T-helper 1 cell treated with Interleukin-12 subunit alpha and Interleukin-12 subunit beta and Interleukin-4 antibody, amounts not matched to agents 30 μg/mL and 1 μg/mL, for 36 hours (primary cell): ENCODE data around the gene SNX19.
"Not testable (repeated sequence)": the region's sequence is repeated elsewhere in the genome, so short reads cannot be mapped to it uniquely, and the experiment has no call there.

Experiments used
- H3K27ac Mint-ChIP-seq: one replicate; pipeline ENCODE4 v1.8.0; 2021; ENCODE audit warnings: mild to moderate bottlenecking, mixed read lengths
- H3K27me3 Mint-ChIP-seq: one replicate; pipeline ENCODE4 v1.8.0; 2021; ENCODE audit warnings: low read depth, mixed read lengths
- H3K36me3 Mint-ChIP-seq: one replicate; pipeline ENCODE4 v1.8.0; 2021; ENCODE audit warnings: low read depth, mixed read lengths
- H3K4me1 Mint-ChIP-seq: one replicate; pipeline ENCODE4 v1.8.0; 2021; ENCODE audit warnings: low read depth, mixed read lengths
- H3K4me3 Mint-ChIP-seq: one replicate; pipeline ENCODE4 v1.8.0; 2021; ENCODE audit warnings: mild to moderate bottlenecking, moderate library complexity, mixed read lengths
- H3K9me3 Mint-ChIP-seq: one replicate; pipeline ENCODE4 v1.8.0; 2021; ENCODE audit warnings: mixed read lengths

The SNX19 gene

GRCh38 chr11:130916238-130916855 lies at the start of gene SNX19:
Gene SNX19 (minus strand): TSS chr11:130916479. CDS start chr11:130915939, 540 bp downstream.
- Mint-ChIP-seq H3K36me3 (peaks cover 22% of the 10 kb centered on the region), H3K4me3 (peak within 1 kb of the TSS; percentile 83), H3K9me3 (no peaks in the 10 kb centered on the region), H3K4me1 (peaks cover 25% of the 10 kb centered on the region), H3K27me3 (peaks cover 6% of the 10 kb centered on the region), H3K27ac (peak within 1 kb of the TSS; percentile 85)

GRCh38 chr11:130964058-130964792 lies 47.9 kb upstream of the SNX19 start:
- no peaks in the 10 kb centered on the region for H3K36me3 Mint-ChIP-seq
- no peaks in the 10 kb centered on the region for H3K9me3 Mint-ChIP-seq
- peaks cover 9% of the 10 kb centered on the region for H3K27me3 Mint-ChIP-seq
- H3K4me3 Mint-ChIP-seq = no peak overlapping the region
- no peak overlapping the region for H3K27ac Mint-ChIP-seq
- no peaks in the 10 kb centered on the region for H3K4me1 Mint-ChIP-seq

GRCh38 chr11:130947889-130948288 lies 31.6 kb upstream of the SNX19 start:
- Mint-ChIP-seq H3K4me3 (no peak overlapping the region), H3K9me3 (peaks cover 4% of the 10 kb centered on the region), H3K27me3 (peaks cover 6% of the 10 kb centered on the region), H3K27ac (no peak overlapping the region), H3K4me1 (peaks cover 9% of the 10 kb centered on the region), H3K36me3 (no peaks in the 10 kb centered on the region)

- H3K9me3 Mint-ChIP-seq = peaks cover 4% of the 10 kb centered on the region
- no peak overlapping the region for H3K4me3 Mint-ChIP-seq
- H3K27ac Mint-ChIP-seq = no peak overlapping the region
- no peaks in the 10 kb centered on the region for H3K36me3 Mint-ChIP-seq
- H3K27me3 Mint-ChIP-seq = peaks cover 6% of the 10 kb centered on the region
- H3K4me1 Mint-ChIP-seq = peaks cover 9% of the 10 kb centered on the region
Observed at GRCh38 chr11:130947481-130947880, 31.2 kb upstream of the SNX19 start.

- no peak overlapping the region for H3K27ac Mint-ChIP-seq
- H3K36me3 Mint-ChIP-seq = no peaks in the 10 kb centered on the region
- H3K4me1 Mint-ChIP-seq = peaks cover 9% of the 10 kb centered on the region
- no peak overlapping the region for H3K4me3 Mint-ChIP-seq
- peaks cover 6% of the 10 kb centered on the region for H3K27me3 Mint-ChIP-seq
- peaks cover 4% of the 10 kb centered on the region for H3K9me3 Mint-ChIP-seq
Observed at GRCh38 chr11:130947058-130947457, 30.8 kb upstream of the SNX19 start.

- Mint-ChIP-seq H3K9me3 (peaks cover 4% of the 10 kb centered on the region), H3K27ac (no peak overlapping the region), H3K4me1 (peaks cover 9% of the 10 kb centered on the region), H3K4me3 (no peak overlapping the region), H3K27me3 (peaks cover 6% of the 10 kb centered on the region), H3K36me3 (no peaks in the 10 kb centered on the region)
Observed at GRCh38 chr11:130945896-130946295, 29.6 kb upstream of the SNX19 start.

- Mint-ChIP-seq H3K4me1 (no peaks in the 10 kb centered on the region), H3K9me3 (peaks cover 4% of the 10 kb centered on the region), H3K36me3 (no peaks in the 10 kb centered on the region), H3K27ac (no peak overlapping the region), H3K4me3 (no peak overlapping the region), H3K27me3 (peaks cover 11% of the 10 kb centered on the region)
Observed at GRCh38 chr11:130940706-130941105, 24.4 kb upstream of the SNX19 start.

- H3K9me3 Mint-ChIP-seq = no peaks in the 10 kb centered on the region
- H3K27me3 Mint-ChIP-seq = peaks cover 5% of the 10 kb centered on the region
- no peaks in the 10 kb centered on the region for H3K4me1 Mint-ChIP-seq
Observed at GRCh38 chr11:130937051-130937450, 20.8 kb upstream of the SNX19 start.

GRCh38 chr11:130932086-130932712 lies 15.9 kb upstream of the SNX19 start:
- H3K4me1 Mint-ChIP-seq = no peaks in the 10 kb centered on the region

More at GRCh38 chr11:130937051-130937450, 20.8 kb upstream of the SNX19 start:
- Mint-ChIP-seq H3K27ac (no peak overlapping the region), H3K4me3 (no peak overlapping the region), H3K36me3 (no peaks in the 10 kb centered on the region)

GRCh38 chr11:130924750-130925149 lies 8.5 kb upstream of the SNX19 start:
- Mint-ChIP-seq H3K36me3 (no peaks in the 10 kb centered on the region), H3K4me1 (peaks cover 7% of the 10 kb centered on the region), H3K9me3 (no peaks in the 10 kb centered on the region), H3K27me3 (peaks cover 11% of the 10 kb centered on the region), H3K4me3 (no peak overlapping the region), H3K27ac (no peak overlapping the region)

More at GRCh38 chr11:130932086-130932712, 15.9 kb upstream of the SNX19 start:
- no peak overlapping the region for H3K4me3 Mint-ChIP-seq
- H3K36me3 Mint-ChIP-seq = no peaks in the 10 kb centered on the region
- H3K9me3 Mint-ChIP-seq = no peaks in the 10 kb centered on the region
- no peak overlapping the region for H3K27ac Mint-ChIP-seq
- no peaks in the 10 kb centered on the region for H3K27me3 Mint-ChIP-seq

- Mint-ChIP-seq H3K27me3 (peaks cover 11% of the 10 kb centered on the region), H3K4me1 (peaks cover 15% of the 10 kb centered on the region)
- not testable (repeated sequence) for H3K4me3 Mint-ChIP-seq, H3K27ac Mint-ChIP-seq, H3K36me3 Mint-ChIP-seq, H3K9me3 Mint-ChIP-seq
Observed at GRCh38 chr11:130920612-130921011, 4.3 kb upstream of the SNX19 start.

GRCh38 chr11:130918081-130918480 lies 1.8 kb upstream of the SNX19 start:
- no peak overlapping the region for H3K4me3 Mint-ChIP-seq
- H3K9me3 Mint-ChIP-seq = no peaks in the 10 kb centered on the region
- H3K27ac Mint-ChIP-seq = no peak overlapping the region
- peaks cover 18% of the 10 kb centered on the region for H3K4me1 Mint-ChIP-seq
- H3K27me3 Mint-ChIP-seq = peaks cover 11% of the 10 kb centered on the region
- H3K36me3 Mint-ChIP-seq = peaks cover 15% of the 10 kb centered on the region

GRCh38 chr11:130916910-130917309 lies 631 bp upstream of the SNX19 start:
- Mint-ChIP-seq H3K9me3 (no peaks in the 10 kb centered on the region), H3K4me3 (peak overlapping the region; percentile 80), H3K4me1 (peaks cover 25% of the 10 kb centered on the region), H3K36me3 (peaks cover 22% of the 10 kb centered on the region), H3K27me3 (peaks cover 11% of the 10 kb centered on the region), H3K27ac (peak overlapping the region; percentile 29)

- H3K27me3 Mint-ChIP-seq = no peaks in the 10 kb centered on the region
- H3K9me3 Mint-ChIP-seq = no peaks in the 10 kb centered on the region
- H3K27ac Mint-ChIP-seq = peak overlapping the region; percentile 85
- H3K4me3 Mint-ChIP-seq = peak overlapping the region; percentile 83
- H3K4me1 Mint-ChIP-seq = peaks cover 25% of the 10 kb centered on the region
- H3K36me3 Mint-ChIP-seq = peaks cover 22% of the 10 kb centered on the region
Observed at GRCh38 chr11:130915603-130916237, 559 bp downstream of the SNX19 start.
